ENCODE data around the gene TET2. TPM values are rescaled to one million over a fixed set of nuclear protein-coding genes. Genes with fewer than 3 reads are reported as not detected.

Gene TET2
- total RNA-seq, 1 experiment from 2014 or later: 3.4 TPM

- no peak for ATAC-seq
- ChIA-PET CTCF (no interaction called here), POLR2A (no interaction called here)
- TF ChIP-seq NR3C1 (CRISPR knock-in tag; conservative IDR thresholded peaks at IDR 0.05; ENCODE audit: low read depth): no peak
- no peak for TF ChIP-seq HMGA2 (CRISPR knock-in tag; IDR thresholded peaks at IDR 0.05)
- no peak for TF ChIP-seq ZNF423 (CRISPR knock-in tag; IDR thresholded peaks at IDR 0.05)
- TF ChIP-seq, protein P1, sequence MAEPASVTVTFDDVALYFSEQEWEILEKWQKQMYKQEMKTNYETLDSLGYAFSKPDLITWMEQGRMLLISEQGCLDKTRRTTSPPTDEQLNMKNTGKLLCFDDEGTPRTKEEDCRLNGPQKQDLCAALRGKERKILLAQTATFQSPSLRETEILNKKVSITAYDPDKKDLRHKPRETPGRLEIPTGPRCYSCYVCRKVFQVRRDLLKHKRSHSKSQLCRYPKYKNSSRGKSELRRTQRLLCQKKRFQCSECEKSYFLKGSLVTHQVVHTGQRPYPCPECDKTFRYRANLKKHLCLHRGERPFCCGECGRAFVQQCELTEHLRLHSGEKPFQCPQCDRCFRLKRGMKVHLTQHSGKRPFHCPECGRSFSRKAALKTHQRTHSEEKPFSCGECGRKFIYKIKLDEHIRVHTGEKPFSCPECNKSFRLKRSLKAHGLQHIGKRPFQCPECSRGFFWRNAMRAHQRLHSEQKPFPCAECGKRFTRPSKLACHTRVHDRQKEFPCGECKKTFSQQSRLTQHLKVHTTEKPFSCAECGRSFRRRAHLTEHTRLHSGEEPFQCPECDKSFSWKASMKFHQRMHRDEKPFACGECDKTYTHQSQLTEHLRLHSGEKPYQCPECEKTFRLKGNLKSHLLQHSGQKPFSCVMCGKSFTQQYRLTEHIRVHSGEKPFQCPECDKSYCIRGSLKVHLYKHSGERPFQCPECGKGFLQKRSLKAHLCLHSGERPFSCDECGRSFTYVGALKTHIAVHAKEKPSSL (CRISPR knock-in tag; conservative IDR thresholded peaks at IDR 0.05): no peak
- TF ChIP-seq TP53 (CRISPR knock-in tag; IDR thresholded peaks at IDR 0.05): no peak
- TF ChIP-seq FOXP4 (CRISPR knock-in tag; IDR thresholded peaks at IDR 0.05): no peak
- TF ChIP-seq ZNF396 (CRISPR knock-in tag; IDR thresholded peaks at IDR 0.05; ENCODE audit: borderline replicate concordance): no peak
- TF ChIP-seq GABPB1 (CRISPR knock-in tag; IDR thresholded peaks at IDR 0.05): no peak
- TF ChIP-seq PRDM15 (CRISPR knock-in tag; IDR thresholded peaks at IDR 0.05): no peak
- DNase-seq (ENCODE audit: low spot score): no peak
- Mint-ChIP-seq H3K4me1 (no peaks in the 10 kb centered on the region), H3K27me3 (ENCODE audit: low read depth) (peaks cover under 1% of the 10 kb centered on the region), H3K36me3 (no peaks in the 10 kb centered on the region), H3K4me3 (no peak overlapping the region), H3K27ac (no peak overlapping the region), H3K9me3 (peaks cover 8% of the 10 kb centered on the region)
Measured at GRCh38 chr4:105293360-105293759, 146.7 kb downstream of the TET2 start.

DNA sequence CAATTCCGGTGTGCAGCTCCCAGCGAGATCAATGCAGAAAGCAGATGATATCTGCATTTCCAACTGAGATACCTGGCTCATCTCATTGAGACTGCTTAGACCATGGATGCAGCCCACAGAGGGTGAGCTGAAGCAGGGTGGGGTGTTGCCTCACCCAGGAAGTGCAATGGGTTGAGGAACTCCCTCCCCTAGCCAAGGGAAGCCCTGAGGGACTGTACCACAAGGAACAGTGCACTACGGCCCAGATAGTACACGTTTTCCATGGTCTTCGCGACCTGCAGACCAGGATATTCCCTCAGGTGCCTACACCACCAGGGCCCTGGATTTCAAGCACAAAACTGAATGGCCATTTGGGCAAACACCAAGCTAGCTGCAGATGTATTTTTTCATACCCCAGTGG, 150.0 kb downstream of the TET2 start:
- DNase-seq (ENCODE audit: low spot score) (no peak), ATAC-seq (no peak)
- H3K4me3 Mint-ChIP-seq: no peak overlapping the region
- CTCF ChIA-PET: interaction anchor here (0.8 kb wide), 1 partner anchor 100 kb away, joined by 3 read pairs; no protein-coding TSS in a partner anchor
- H3K36me3 Mint-ChIP-seq: no peaks in the 10 kb centered on the region
- no peak overlapping the region for H3K27ac Mint-ChIP-seq
- no peaks in the 10 kb centered on the region for H3K4me1 Mint-ChIP-seq
- POLR2A ChIA-PET: no interaction called here
- H3K9me3 Mint-ChIP-seq: peaks cover 27% of the 10 kb centered on the region
- peaks cover 3% of the 10 kb centered on the region for H3K27me3 Mint-ChIP-seq (ENCODE audit: low read depth)
- TF ChIP-seq NFYB (CRISPR knock-in tag; conservative IDR thresholded peaks at IDR 0.05; ENCODE audit: low read depth) (no peak), OVOL2 (CRISPR knock-in tag; IDR thresholded peaks at IDR 0.05; ENCODE audit: borderline replicate concordance) (no peak), ELF4 (CRISPR knock-in tag; IDR thresholded peaks at IDR 0.05; ENCODE audit: low read depth) (no peak), CDX4 (CRISPR knock-in tag; IDR thresholded peaks at IDR 0.05; ENCODE audit: borderline replicate concordance) (no peak), GTF2I (CRISPR knock-in tag; conservative IDR thresholded peaks at IDR 0.05) (no peak), IRF2 (CRISPR knock-in tag; IDR thresholded peaks at IDR 0.05; ENCODE audit: borderline replicate concordance, low read depth) (no peak), SMAD4 (CRISPR knock-in tag; IDR thresholded peaks at IDR 0.05) (no peak), GRHL2 (CRISPR knock-in tag; IDR thresholded peaks at IDR 0.05; ENCODE audit: insufficient replicate concordance, severe bottlenecking) (no peak), NR2C2 (CRISPR knock-in tag; IDR thresholded peaks at IDR 0.05) (no peak), ZNF416 (CRISPR knock-in tag; IDR thresholded peaks at IDR 0.05) (no peak)
- TF ChIP-seq, protein P1 (CRISPR knock-in tag; conservative IDR thresholded peaks at IDR 0.05): no peak
- TF ChIP-seq, protein P2, sequence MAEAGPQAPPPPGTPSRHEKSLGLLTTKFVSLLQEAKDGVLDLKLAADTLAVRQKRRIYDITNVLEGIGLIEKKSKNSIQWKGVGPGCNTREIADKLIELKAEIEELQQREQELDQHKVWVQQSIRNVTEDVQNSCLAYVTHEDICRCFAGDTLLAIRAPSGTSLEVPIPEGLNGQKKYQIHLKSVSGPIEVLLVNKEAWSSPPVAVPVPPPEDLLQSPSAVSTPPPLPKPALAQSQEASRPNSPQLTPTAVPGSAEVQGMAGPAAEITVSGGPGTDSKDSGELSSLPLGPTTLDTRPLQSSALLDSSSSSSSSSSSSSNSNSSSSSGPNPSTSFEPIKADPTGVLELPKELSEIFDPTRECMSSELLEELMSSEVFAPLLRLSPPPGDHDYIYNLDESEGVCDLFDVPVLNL (CRISPR knock-in tag; IDR thresholded peaks at IDR 0.05; ENCODE audit: borderline replicate concordance, low read depth): no peak
- TF ChIP-seq, protein P3, sequence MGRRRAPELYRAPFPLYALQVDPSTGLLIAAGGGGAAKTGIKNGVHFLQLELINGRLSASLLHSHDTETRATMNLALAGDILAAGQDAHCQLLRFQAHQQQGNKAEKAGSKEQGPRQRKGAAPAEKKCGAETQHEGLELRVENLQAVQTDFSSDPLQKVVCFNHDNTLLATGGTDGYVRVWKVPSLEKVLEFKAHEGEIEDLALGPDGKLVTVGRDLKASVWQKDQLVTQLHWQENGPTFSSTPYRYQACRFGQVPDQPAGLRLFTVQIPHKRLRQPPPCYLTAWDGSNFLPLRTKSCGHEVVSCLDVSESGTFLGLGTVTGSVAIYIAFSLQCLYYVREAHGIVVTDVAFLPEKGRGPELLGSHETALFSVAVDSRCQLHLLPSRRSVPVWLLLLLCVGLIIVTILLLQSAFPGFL (CRISPR knock-in tag; IDR thresholded peaks at IDR 0.05; ENCODE audit: borderline replicate concordance): no peak

Data from WTC11 (cell line).